DND-41 (cell line): ENCODE measurements around the gene PACS2.

Experiments used
- ATAC-seq: fragments of 200-7000 bp; cut with Tn5 transposase; 3 replicates; pipeline ENCODE4 v1.9.1; 2021; ENCODE audit warnings: low read depth; ENCODE audit not compliant: insufficient read depth
- DNase-seq: peaks from one replicate; pipeline ENCODE4 v3.0.0-alpha.2; 2020
- H2AFZ ChIP-seq: 2 replicates; pipeline ENCODE4 v1.6.0; 2012; ENCODE audit warnings: low read depth, low read length
- H3K27ac ChIP-seq: 2 replicates; pipeline ENCODE4 v1.5.1; 2012; ENCODE audit warnings: low read length, inconsistent platforms
- H3K27me3 ChIP-seq: fragments of 200-600 bp; sonication (generic); 2 replicates; pipeline ENCODE4 v1.6.0; 2012; ENCODE audit warnings: low read length, mild to moderate bottlenecking, inconsistent platforms; ENCODE audit not compliant: insufficient read depth, poor library complexity
- H3K36me3 ChIP-seq: 2 replicates; pipeline ENCODE4 v1.5.1; 2012; ENCODE audit warnings: low read length, inconsistent platforms; ENCODE audit not compliant: insufficient read depth
- H3K4me1 ChIP-seq: 2 replicates; pipeline ENCODE4 v1.5.1; 2012; ENCODE audit warnings: mild to moderate bottlenecking, low read length; ENCODE audit not compliant: insufficient read depth
- H3K4me2 ChIP-seq: 2 replicates; pipeline ENCODE4 v1.6.0; 2012; ENCODE audit warnings: mild to moderate bottlenecking, moderate library complexity, low read length, inconsistent platforms; ENCODE audit not compliant: insufficient read depth
- H3K4me3 ChIP-seq, 2 experiments: fragments of 200-600 bp in 1 of 2; shearing (Covaris generic) in 1 of 2; 2 replicates each; pipeline ENCODE4 v1.5.1; 2012 to 2016; ENCODE audit warnings: inconsistent platforms in 2 of 2, low read length in 2 of 2, mild to moderate bottlenecking in 2 of 2, low read depth in 1 of 2, moderate library complexity in 1 of 2
- H3K79me2 ChIP-seq: 2 replicates; pipeline ENCODE4 v1.6.0; 2012; ENCODE audit warnings: low read length, inconsistent platforms; ENCODE audit not compliant: insufficient read depth
- H3K9ac ChIP-seq: 2 replicates; pipeline ENCODE4 v1.6.0; 2012; ENCODE audit warnings: low read depth, mild to moderate bottlenecking, inconsistent platforms, low read length, moderate library complexity
- H3K9me3 ChIP-seq: 2 replicates; pipeline ENCODE4 v1.5.1; 2012; ENCODE audit warnings: low read length, moderate library complexity, mild to moderate bottlenecking, inconsistent platforms; ENCODE audit not compliant: insufficient read depth, severe bottlenecking
- H4K20me1 ChIP-seq: 2 replicates; pipeline ENCODE4 v1.6.0; 2012; ENCODE audit warnings: low read length; ENCODE audit not compliant: insufficient read depth
- CTCF ChIP-seq: IDR thresholded peaks from 2 replicates; pipeline ENCODE4 v1.5.1; 2012; ENCODE audit warnings: borderline replicate concordance, low read length, moderate library complexity, mild to moderate bottlenecking; ENCODE audit not compliant: poor library complexity, severe bottlenecking; ENCODE audit errors: extremely low read depth
- EZH2 ChIP-seq: IDR thresholded peaks from 3 replicates; pipeline ENCODE4 v1.6.1; 2012; ENCODE audit warnings: borderline replicate concordance, low read depth, mild to moderate bottlenecking, moderate library complexity, low read length, inconsistent platforms; ENCODE audit not compliant: severe bottlenecking

PACS2 gene

GRCh38 chr14:105439710-105440553 is 125.4 kb downstream of the PACS2 start:
- no peak for DNase-seq
- H3K79me2 ChIP-seq = peaks cover 78% of the 10 kb centered on the region

GRCh38 chr14:105440554-105440900 is 126.0 kb downstream of the PACS2 start:
- Histone ChIP-seq H3K4me3 (no peak overlapping the region), H3K9ac (no peak overlapping the region), H3K4me2 (no peak overlapping the region), H4K20me1 (peaks cover 79% of the 10 kb centered on the region), H3K79me2 (peaks cover 78% of the 10 kb centered on the region), H3K9me3 (no peaks in the 10 kb centered on the region), H3K27me3 (no peaks in the 10 kb centered on the region), H3K27ac (no peak overlapping the region), H2AFZ (no peak overlapping the region), H3K36me3 (peaks cover 76% of the 10 kb centered on the region), H3K4me1 (no peaks in the 10 kb centered on the region)
- TF ChIP-seq CTCF (no peak), EZH2 (no peak)
- no peak for DNase-seq
- ATAC-seq = no peak

More at GRCh38 chr14:105439710-105440553, 125.4 kb downstream of the PACS2 start:
- Histone ChIP-seq H3K9ac (no peak overlapping the region), H3K4me2 (no peak overlapping the region), H3K4me3 (no peak overlapping the region), H3K27me3 (no peaks in the 10 kb centered on the region), H3K27ac (no peak overlapping the region), H3K36me3 (peaks cover 71% of the 10 kb centered on the region), H2AFZ (no peak overlapping the region), H3K4me1 (no peaks in the 10 kb centered on the region), H3K9me3 (no peaks in the 10 kb centered on the region), H4K20me1 (peaks cover 79% of the 10 kb centered on the region)
- no peak; the same call in 2 of the 3 replicates for ATAC-seq
- TF ChIP-seq EZH2 = no peak
- TF ChIP-seq CTCF = no peak

- H3K36me3 ChIP-seq = peaks cover 81% of the 10 kb centered on the region
- no peaks in the 10 kb centered on the region for H3K4me1 ChIP-seq
- no peaks in the 10 kb centered on the region for H3K9me3 ChIP-seq
- H3K27ac ChIP-seq = no peak overlapping the region
- H3K4me2 ChIP-seq = no peak overlapping the region
- H3K4me3 ChIP-seq = no peak overlapping the region
- peaks cover 80% of the 10 kb centered on the region for H4K20me1 ChIP-seq
- H3K79me2 ChIP-seq = peaks cover 78% of the 10 kb centered on the region
- DNase-seq (no peak), ATAC-seq (no peak)
- no peaks in the 10 kb centered on the region for H3K27me3 ChIP-seq
- no peak overlapping the region for H2AFZ ChIP-seq
- H3K9ac ChIP-seq = no peak overlapping the region
- TF ChIP-seq CTCF = no peak
- TF ChIP-seq EZH2 = no peak
Observed at GRCh38 chr14:105440992-105441391, 126.4 kb downstream of the PACS2 start.
